Colonic mucosa (tissue), 4 donors: ENCODE results near the gene GDF9. TPM values are rescaled to one million over a fixed set of nuclear protein-coding genes. Genes with fewer than 3 reads are reported as not detected.

Source experiments
- DNase-seq: peaks from one replicate; pipeline ENCODE4 v3.0.0-alpha.2; 2020
- H3K27ac ChIP-seq: fragments of 200-600 bp; one replicate; pipeline ENCODE4 v1.8.0; 2021
- H3K27me3 ChIP-seq: fragments of 200-600 bp; one replicate; pipeline ENCODE4 v1.8.0; 2021
- H3K36me3 ChIP-seq: fragments of 200-600 bp; one replicate; pipeline ENCODE4 v1.8.0; 2021
- H3K4me1 ChIP-seq: fragments of 200-600 bp; one replicate; pipeline ENCODE4 v1.8.0; 2021; ENCODE audit warnings: mild to moderate bottlenecking
- H3K4me3 ChIP-seq: fragments of 200-600 bp; one replicate; pipeline ENCODE4 v1.8.0; 2021
- H3K9ac ChIP-seq, 2 donors: one replicate each; pipeline ENCODE4 v1.7.0; 2013; ENCODE audit warnings: control low read depth in 2 of 2, low read depth in 2 of 2, low read length in 2 of 2
- H3K9me3 ChIP-seq: fragments of 200-600 bp; one replicate; pipeline ENCODE4 v1.8.0; 2021
- intact Hi-C: fragments of 100-400 bp; cut with DNase I; formaldehyde crosslinking; loops from one replicate; pipeline ENCODE4 v1.14.1; 2022
- total RNA-seq, 2 donors: library from RNA; stranded (reverse); fragmentation: NEBNext Ultra II Directional in 1 of 2; extraction: Animal tissue kit (Norgen Biotek cat#: 25700) in 1 of 2; gene quantifications; one replicate each; pipeline ENCODE4 v1.2.1, GENCODE V29; 2021
- TF ChIP-seq, protein P1 (sequence below): fragments of 200-600 bp; IDR thresholded peaks from one replicate; pipeline ENCODE4 v1.8.0; 2022; ENCODE audit warnings: antibody characterized with exemption, mild to moderate bottlenecking
- donor health status: healthy.
- donor health status: DM: no; HTN: no; CAD: no.
- donor health status: DM: no; HTN: no; CAD: no.

Gene GDF9
- total RNA-seq, 2 donors from 2014 or later = 0.64 to 0.69 TPM

DNA sequence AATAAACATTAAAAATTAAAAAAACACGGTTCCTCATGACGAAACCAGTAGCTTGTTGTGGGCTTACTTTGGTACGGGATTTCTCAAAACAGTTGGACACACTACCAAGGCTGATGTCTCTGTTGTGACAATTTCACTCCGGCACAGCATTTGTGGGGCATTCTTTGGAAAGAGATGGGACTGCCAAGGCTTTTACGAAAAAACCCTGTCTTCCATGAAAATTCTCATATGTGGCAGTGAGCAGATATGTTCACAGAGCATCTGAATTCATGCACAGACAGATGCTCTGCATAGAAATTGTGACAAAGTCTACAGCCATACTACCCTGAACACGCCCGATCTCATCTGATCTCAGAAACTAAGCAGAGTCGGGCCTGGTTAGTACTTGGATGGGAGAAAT, 18.0 kb downstream of the GDF9 start:
- Histone ChIP-seq H3K9me3 (no peaks in the 10 kb centered on the region), H3K4me3 (no peak overlapping the region), H3K27me3 (no peaks in the 10 kb centered on the region), H3K27ac (no peak overlapping the region), H3K36me3 (no peaks in the 10 kb centered on the region), H3K4me1 (no peaks in the 10 kb centered on the region), H3K9ac (no peak overlapping the region)
- no peak for DNase-seq
- TF ChIP-seq, protein P1, sequence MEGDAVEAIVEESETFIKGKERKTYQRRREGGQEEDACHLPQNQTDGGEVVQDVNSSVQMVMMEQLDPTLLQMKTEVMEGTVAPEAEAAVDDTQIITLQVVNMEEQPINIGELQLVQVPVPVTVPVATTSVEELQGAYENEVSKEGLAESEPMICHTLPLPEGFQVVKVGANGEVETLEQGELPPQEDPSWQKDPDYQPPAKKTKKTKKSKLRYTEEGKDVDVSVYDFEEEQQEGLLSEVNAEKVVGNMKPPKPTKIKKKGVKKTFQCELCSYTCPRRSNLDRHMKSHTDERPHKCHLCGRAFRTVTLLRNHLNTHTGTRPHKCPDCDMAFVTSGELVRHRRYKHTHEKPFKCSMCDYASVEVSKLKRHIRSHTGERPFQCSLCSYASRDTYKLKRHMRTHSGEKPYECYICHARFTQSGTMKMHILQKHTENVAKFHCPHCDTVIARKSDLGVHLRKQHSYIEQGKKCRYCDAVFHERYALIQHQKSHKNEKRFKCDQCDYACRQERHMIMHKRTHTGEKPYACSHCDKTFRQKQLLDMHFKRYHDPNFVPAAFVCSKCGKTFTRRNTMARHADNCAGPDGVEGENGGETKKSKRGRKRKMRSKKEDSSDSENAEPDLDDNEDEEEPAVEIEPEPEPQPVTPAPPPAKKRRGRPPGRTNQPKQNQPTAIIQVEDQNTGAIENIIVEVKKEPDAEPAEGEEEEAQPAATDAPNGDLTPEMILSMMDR = no peak
- intact Hi-C loops = no loop called here

DNA sequence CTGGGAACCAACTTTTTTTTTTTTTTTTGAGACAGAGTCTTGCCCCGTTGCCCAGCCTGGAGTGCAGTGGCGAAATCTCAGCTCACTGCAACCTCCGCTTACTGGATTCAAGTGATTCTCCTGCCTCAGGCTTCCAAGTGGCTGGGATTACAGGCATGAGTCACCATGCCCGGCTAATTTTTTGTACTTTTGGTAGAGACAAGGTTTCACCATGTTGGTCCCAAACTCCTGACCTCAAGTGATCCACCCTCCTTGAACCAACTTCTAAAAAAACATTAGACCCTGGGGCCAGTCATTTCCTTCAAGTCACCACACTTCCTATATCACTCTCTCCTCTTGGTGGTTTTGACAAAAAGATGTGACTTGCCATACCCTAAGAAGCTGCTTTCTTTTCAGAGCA, 25.0 kb downstream of the GDF9 start:
- intact Hi-C loops = no loop called here
- peak overlapping the region; percentile 88 for H3K27ac ChIP-seq

DNA sequence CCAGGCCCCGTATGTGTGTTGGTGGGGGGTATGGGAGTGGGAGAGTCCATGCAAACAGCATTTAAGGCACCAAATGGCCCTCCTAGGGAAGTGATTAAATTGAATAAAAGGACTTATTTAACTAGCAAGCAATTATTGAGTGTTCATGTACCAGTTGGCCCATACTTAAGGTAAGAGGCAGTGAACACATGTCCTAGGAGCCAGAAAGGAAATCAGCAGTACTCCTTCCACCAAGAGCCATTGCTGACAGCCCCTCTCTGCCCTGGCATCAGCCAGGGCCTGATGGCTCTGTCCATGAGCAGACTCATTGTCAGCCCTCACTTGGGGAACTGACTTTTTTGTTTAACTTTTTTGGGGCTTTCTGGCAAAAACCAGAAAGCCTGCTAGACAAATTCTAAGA, 25.4 kb downstream of the GDF9 start:
- peak overlapping the region; percentile 88 for H3K27ac ChIP-seq
- H3K9ac ChIP-seq = peak overlapping the region in 1 of 2 donors; percentile 48
- H3K4me1 ChIP-seq = peaks cover 22% of the 10 kb centered on the region
- H3K9me3 ChIP-seq = no peaks in the 10 kb centered on the region
- TF ChIP-seq, protein P1 = no peak
- H3K4me3 ChIP-seq = no peak overlapping the region
- no peaks in the 10 kb centered on the region for H3K36me3 ChIP-seq
- no peak for DNase-seq
- intact Hi-C loops = no loop called here
- H3K27me3 ChIP-seq = no peaks in the 10 kb centered on the region

More for the DNA sequence above, 25.0 kb downstream of the GDF9 start:
- H3K36me3 ChIP-seq = no peaks in the 10 kb centered on the region
- DNase-seq = no peak
- no peaks in the 10 kb centered on the region for H3K9me3 ChIP-seq
- H3K27me3 ChIP-seq = no peaks in the 10 kb centered on the region
- H3K4me1 ChIP-seq = peaks cover 21% of the 10 kb centered on the region
- H3K4me3 ChIP-seq = no peak overlapping the region
- H3K9ac ChIP-seq = peak overlapping the region in 1 of 2 donors; percentile 48
- TF ChIP-seq, protein P1 = no peak

DNA sequence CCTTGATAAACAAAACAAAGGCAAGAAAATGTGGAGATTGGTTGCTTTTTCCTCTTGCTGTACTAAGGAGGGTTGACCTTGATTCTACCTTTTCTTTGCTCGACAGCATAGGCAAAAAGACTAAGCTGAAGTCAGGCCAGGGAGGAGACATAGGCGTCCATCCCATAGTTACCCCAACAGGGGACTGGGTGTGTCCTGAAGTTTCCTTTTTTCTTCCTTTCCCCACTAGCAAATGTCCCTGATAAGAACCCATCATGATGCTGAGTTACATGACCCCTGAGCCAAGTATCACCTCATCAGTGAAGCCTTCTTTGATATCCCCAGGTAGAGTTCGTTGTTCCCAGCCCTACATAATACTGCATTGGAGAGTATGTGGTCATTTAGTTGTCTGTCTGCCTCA, 26.0 kb downstream of the GDF9 start:
- intact Hi-C loops = no loop called here
- Histone ChIP-seq H3K36me3 (no peaks in the 10 kb centered on the region), H3K27me3 (no peaks in the 10 kb centered on the region), H3K4me3 (no peak overlapping the region), H3K9me3 (no peaks in the 10 kb centered on the region), H3K4me1 (peaks cover 22% of the 10 kb centered on the region), H3K9ac (peak overlapping the region in 1 of 2 donors; percentile 48), H3K27ac (peak overlapping the region; percentile 88)
- TF ChIP-seq, protein P1 = no peak
- no peak for DNase-seq

DNA sequence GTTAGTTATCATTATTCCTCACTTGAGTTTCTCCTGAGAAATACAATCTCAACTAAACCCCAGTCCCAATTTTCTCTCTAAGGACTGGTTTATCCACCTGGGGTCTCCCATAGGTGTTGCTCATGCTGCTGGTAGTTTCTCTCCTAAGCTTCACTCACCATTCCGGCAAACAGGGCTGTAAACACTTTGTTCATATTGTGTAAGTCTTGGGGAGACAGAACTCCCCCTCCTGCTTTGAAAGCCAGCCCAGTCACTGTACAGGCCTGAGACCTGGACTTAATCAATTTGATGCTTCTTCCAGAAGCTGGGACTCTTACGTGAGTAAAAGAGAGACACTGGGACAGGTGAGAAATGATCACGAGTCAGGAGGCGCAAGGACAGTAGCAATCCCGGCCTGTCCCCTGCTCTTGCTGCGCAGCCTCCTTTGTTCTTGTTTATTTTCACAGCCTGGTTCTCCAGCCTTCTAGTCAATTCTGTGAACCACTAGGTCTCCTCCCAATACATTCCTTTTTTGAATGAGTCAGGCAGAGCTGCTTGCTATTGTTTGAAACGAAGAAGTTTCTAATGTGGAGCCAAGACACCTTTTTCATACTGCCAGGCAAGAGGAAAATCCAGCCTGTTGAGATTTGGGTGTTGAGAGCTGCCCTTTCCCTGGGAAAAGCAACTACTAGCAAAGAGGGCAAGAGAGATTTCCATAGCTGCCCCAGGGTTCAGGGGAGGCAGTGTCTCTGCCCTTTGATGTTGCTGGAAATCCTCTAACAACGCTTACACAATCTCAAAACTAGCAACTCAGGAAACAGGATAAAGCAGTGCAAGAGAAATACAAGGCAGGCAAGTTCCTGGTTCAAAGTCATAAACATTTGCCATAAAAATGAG, 26.6 kb downstream of the GDF9 start:
- Histone ChIP-seq H3K9ac (peak overlapping the region in 1 of 2 donors; percentile 48), H3K27ac (peak overlapping the region; percentile 88), H3K9me3 (no peaks in the 10 kb centered on the region), H3K4me3 (no peak overlapping the region), H3K36me3 (no peaks in the 10 kb centered on the region), H3K27me3 (no peaks in the 10 kb centered on the region), H3K4me1 (peaks cover 22% of the 10 kb centered on the region)
- peak; percentile 63 for DNase-seq
- TF ChIP-seq, protein P1 = no peak
- intact Hi-C loops = no loop called here
